Erythroblast (primary cell): ENCODE measurements around the gene SERHL2.
"Not testable (repeated sequence)": the region's sequence is repeated elsewhere in the genome, so short reads cannot be mapped to it uniquely, and the experiment has no call there.

Experiments
- GATA1 ChIP-seq: IDR thresholded peaks from 2 replicates; pipeline ENCODE4 v1.6.1; 2011; ENCODE audit warnings: low read depth, mild to moderate bottlenecking, control low read depth, low read length, moderate library complexity
- POLR2A ChIP-seq: IDR thresholded peaks from 2 replicates; pipeline ENCODE4 v1.6.1; 2011; ENCODE audit warnings: mild to moderate bottlenecking, low read length

DNA sequence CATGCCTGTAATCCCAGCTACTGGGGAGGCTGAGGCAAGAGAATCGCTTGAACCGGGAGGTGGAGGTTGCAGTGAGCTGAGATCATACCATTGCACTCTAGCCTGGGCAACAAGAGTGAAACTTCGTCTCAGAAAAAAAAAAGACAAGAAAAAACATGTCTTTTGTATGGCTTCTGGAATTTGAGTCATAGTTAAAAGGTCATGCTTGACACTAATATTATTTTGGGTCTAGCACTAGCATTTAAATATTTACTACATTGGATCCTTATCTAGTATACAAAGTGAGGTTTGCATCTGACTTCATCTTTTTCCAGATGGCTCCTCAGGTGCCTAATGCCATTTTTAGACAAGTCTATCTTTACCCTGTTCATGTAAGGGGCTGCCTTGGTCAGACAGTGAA is 10.2 kb downstream of the SERHL2 start:
- not testable (repeated sequence) for TF ChIP-seq POLR2A, GATA1
